NT2/D1 (cell line): Measurements from ENCODE around the gene OR51Q1.

Source experiments
- DNase-seq: peaks from one replicate; pipeline ENCODE4 v3.0.0-alpha.2; 2011; ENCODE audit warnings: low read depth, low spot score
- H3K27me3 ChIP-seq: 2 replicates; pipeline ENCODE4 v1.6.0; 2011; ENCODE audit warnings: mild to moderate bottlenecking; ENCODE audit not compliant: insufficient read length, insufficient read depth
- H3K36me3 ChIP-seq: 2 replicates; pipeline ENCODE4 v1.6.1; 2011; ENCODE audit warnings: mild to moderate bottlenecking, low read length, mixed read lengths; ENCODE audit not compliant: insufficient read depth, insufficient read length
- H3K4me1 ChIP-seq: 2 replicates; pipeline ENCODE4 v1.5.1; 2011; ENCODE audit not compliant: insufficient read depth, insufficient read length
- H3K4me3 ChIP-seq: 2 replicates; pipeline ENCODE4 v1.5.1; 2011; ENCODE audit warnings: low read depth; ENCODE audit not compliant: insufficient read length
- H3K9ac ChIP-seq: 2 replicates; pipeline ENCODE4 v1.6.0; 2011; ENCODE audit warnings: low read depth; ENCODE audit not compliant: insufficient read length
- H3K9me3 ChIP-seq: 2 replicates; pipeline ENCODE4 v1.5.1; 2011; ENCODE audit warnings: mild to moderate bottlenecking, low read length; ENCODE audit not compliant: insufficient read depth
- SUZ12 ChIP-seq: IDR thresholded peaks from 2 replicates; pipeline ENCODE4 v1.6.1; 2011; ENCODE audit not compliant: insufficient read length, insufficient read depth; ENCODE audit errors: extremely low read depth
- YY1 ChIP-seq: IDR thresholded peaks from 2 replicates; pipeline ENCODE4 v1.6.1; 2011; ENCODE audit not compliant: insufficient read length, insufficient read depth
- ZNF274 ChIP-seq: IDR thresholded peaks from 2 replicates; pipeline ENCODE4 v1.6.1; 2011; ENCODE audit warnings: mild to moderate bottlenecking, low read depth, low read length

The OR51Q1 gene

GRCh38 chr11:5467527-5467926 is 45.6 kb downstream of the OR51Q1 start:
- Histone ChIP-seq H3K4me1 (no peaks in the 10 kb centered on the region), H3K36me3 (no peaks in the 10 kb centered on the region), H3K27me3 (no peaks in the 10 kb centered on the region), H3K4me3 (no peak overlapping the region), H3K9me3 (no peaks in the 10 kb centered on the region), H3K9ac (no peak overlapping the region)
- DNase-seq, result no peak
- TF ChIP-seq YY1, result no peak
- no peak for TF ChIP-seq ZNF274
- no peak for TF ChIP-seq SUZ12
